Bronchial epithelial cell (primary cell): Measurements from ENCODE around the gene SPC24. TPM values are rescaled to one million over a fixed set of nuclear protein-coding genes. Genes with fewer than 3 reads are reported as not detected.
"Not testable (repeated sequence)": the region's sequence is repeated elsewhere in the genome, so short reads cannot be mapped to it uniquely, and the experiment has no call there.

Experiments used
- DNase-seq: peaks from one replicate; pipeline ENCODE4 v3.0.0-alpha.2; 2010; ENCODE audit warnings: low read depth
- FAIRE-seq: peaks from 2 replicates; lab custom pipeline; 2011; peaks lifted over from hg19 to GRCh38; lab: Jason Lieb, UNC
- H3K27me3 ChIP-seq: 2 replicates; pipeline ENCODE4 v1.5.1; 2011; ENCODE audit warnings: low read length; ENCODE audit not compliant: control insufficient read depth, insufficient read depth
- H3K36me3 ChIP-seq: 2 replicates; pipeline ENCODE4 v1.5.1; 2011; ENCODE audit warnings: low read length; ENCODE audit not compliant: control insufficient read depth, insufficient read depth
- H3K4me3 ChIP-seq: 2 replicates; pipeline ENCODE4 v1.5.1; 2011; ENCODE audit warnings: mild to moderate bottlenecking, low read depth, low read length, control low read depth
- total RNA-seq: library from RNA; depleted of rRNA; stranded (reverse); fragments of >200 nt; gene quantifications from 2 replicates; pipeline ENCODE4 v1.2.1, GENCODE V29; 2014
- TF ChIP-seq, protein P1 (sequence below): IDR thresholded peaks from 2 replicates; pipeline ENCODE4 v1.5.1; 2011; ENCODE audit warnings: mild to moderate bottlenecking, moderate library complexity, low read length, control low read depth, inconsistent platforms; ENCODE audit not compliant: insufficient read depth, severe bottlenecking

The SPC24 gene
- total RNA-seq, 1 donor from 2014 or later = 1.6 TPM

DNA sequence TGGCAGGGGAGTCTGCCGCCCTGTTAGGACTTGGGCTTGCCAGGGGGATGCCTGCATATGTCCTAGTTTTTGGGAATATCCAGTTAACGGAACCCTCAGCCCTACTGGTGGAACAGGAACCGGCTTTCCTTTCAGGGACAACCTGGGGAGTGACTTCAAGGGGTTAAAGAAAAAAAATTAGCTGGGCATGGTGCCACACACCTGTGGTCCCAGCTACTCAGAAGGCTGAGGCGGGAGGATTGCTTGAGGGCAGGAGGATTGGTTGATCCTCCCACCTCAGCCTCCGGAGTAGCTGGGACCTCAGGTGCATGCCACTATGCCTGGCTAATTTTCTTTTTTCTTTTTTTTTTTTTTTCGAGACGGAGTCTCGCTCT lies 43.8 kb downstream of the SPC24 start:
- no peak overlapping the region for H3K4me3 ChIP-seq
- DNase-seq (no peak), FAIRE-seq (no peak)
- TF ChIP-seq, protein P1, sequence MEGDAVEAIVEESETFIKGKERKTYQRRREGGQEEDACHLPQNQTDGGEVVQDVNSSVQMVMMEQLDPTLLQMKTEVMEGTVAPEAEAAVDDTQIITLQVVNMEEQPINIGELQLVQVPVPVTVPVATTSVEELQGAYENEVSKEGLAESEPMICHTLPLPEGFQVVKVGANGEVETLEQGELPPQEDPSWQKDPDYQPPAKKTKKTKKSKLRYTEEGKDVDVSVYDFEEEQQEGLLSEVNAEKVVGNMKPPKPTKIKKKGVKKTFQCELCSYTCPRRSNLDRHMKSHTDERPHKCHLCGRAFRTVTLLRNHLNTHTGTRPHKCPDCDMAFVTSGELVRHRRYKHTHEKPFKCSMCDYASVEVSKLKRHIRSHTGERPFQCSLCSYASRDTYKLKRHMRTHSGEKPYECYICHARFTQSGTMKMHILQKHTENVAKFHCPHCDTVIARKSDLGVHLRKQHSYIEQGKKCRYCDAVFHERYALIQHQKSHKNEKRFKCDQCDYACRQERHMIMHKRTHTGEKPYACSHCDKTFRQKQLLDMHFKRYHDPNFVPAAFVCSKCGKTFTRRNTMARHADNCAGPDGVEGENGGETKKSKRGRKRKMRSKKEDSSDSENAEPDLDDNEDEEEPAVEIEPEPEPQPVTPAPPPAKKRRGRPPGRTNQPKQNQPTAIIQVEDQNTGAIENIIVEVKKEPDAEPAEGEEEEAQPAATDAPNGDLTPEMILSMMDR = no peak
- H3K27me3 ChIP-seq = no peaks in the 10 kb centered on the region
- H3K36me3 ChIP-seq = peaks cover 57% of the 10 kb centered on the region

DNA sequence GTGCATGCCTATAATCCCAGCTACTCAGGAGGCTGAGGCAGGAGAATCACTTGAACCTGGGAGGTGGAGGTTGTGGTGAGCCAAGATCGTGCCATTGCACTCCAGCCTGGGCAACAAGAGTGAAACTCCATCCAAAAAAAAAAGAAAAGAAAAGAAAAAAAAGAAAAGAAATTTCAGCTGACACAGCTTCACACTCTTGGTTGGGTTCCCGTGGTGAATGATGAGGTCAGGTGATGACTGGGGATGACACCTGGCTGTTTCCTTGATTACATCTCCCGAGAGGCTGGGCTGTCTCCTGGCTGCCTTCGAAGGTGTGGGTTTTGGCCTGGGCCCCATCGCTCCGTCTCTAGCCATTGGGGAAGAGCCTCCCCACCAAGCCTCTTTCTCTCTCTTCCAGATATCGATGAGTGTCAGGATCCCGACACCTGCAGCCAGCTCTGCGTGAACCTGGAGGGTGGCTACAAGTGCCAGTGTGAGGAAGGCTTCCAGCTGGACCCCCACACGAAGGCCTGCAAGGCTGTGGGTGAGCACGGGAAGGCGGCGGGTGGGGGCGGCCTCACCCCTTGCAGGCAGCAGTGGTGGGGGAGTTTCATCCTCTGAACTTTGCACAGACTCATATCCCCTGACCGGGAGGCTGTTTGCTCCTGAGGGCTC lies 44.3 kb downstream of the SPC24 start:
- no peak for DNase-seq
- peaks cover 57% of the 10 kb centered on the region for H3K36me3 ChIP-seq
- TF ChIP-seq, protein P1 = no peak
- FAIRE-seq = no peak
- H3K4me3 ChIP-seq = no peak overlapping the region
- H3K27me3 ChIP-seq = no peaks in the 10 kb centered on the region

DNA sequence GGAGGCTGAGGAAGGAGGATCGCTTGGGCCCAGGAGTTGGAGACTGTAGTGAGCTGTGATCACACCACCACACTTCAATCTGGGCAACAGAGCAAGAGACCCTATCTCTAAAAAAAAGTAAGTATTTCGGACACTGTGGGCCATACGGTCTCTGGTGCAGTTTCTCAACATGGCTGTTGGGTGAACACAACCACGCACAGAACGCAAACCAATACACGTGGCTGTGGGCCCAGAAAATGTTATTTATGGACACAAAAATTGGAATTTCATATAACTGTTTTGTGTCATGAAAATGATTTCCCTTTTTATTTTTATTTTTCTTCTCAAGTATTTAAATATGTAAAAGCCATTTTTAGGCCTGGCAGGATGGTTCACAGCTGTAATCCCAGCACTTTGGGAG lies 46.8 kb downstream of the SPC24 start:
- TF ChIP-seq, protein P1 = no peak
- no peak for FAIRE-seq
- Histone ChIP-seq H3K4me3 (no peak overlapping the region), H3K36me3 (peaks cover 57% of the 10 kb centered on the region), H3K27me3 (no peaks in the 10 kb centered on the region)
- no peak for DNase-seq

DNA sequence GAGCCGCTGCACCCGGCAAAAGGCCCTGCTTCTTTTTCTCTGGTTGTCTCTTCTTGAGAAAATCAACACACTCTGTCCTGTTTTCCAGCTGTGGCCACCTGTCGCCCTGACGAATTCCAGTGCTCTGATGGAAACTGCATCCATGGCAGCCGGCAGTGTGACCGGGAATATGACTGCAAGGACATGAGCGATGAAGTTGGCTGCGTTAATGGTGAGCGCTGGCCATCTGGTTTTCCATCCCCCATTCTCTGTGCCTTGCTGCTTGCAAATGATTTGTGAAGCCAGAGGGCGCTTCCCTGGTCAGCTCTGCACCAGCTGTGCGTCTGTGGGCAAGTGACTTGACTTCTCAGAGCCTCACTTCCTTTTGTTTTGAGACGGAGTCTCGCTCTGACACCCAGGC lies 49.1 kb downstream of the SPC24 start:
- H3K4me3 ChIP-seq = no peak overlapping the region
- no peaks in the 10 kb centered on the region for H3K27me3 ChIP-seq
- TF ChIP-seq, protein P1 = no peak
- no peak for FAIRE-seq
- H3K36me3 ChIP-seq = peaks cover 50% of the 10 kb centered on the region
- no peak for DNase-seq

DNA sequence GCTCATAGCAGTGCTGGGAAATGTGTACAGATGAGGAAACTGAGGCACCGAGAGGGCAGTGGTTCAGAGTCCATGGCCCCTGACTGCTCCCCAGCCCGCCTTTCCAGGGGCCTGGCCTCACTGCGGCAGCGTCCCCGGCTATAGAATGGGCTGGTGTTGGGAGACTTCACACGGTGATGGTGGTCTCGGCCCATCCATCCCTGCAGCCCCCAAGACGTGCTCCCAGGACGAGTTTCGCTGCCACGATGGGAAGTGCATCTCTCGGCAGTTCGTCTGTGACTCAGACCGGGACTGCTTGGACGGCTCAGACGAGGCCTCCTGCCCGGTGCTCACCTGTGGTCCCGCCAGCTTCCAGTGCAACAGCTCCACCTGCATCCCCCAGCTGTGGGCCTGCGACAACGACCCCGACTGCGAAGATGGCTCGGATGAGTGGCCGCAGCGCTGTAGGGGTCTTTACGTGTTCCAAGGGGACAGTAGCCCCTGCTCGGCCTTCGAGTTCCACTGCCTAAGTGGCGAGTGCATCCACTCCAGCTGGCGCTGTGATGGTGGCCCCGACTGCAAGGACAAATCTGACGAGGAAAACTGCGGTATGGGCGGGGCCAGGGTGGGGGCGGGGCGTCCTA lies 50.5 kb downstream of the SPC24 start:
- TF ChIP-seq, protein P1 = no peak
- DNase-seq (no peak), FAIRE-seq (no peak)
- Histone ChIP-seq H3K36me3 (peaks cover 44% of the 10 kb centered on the region), H3K4me3 (no peak overlapping the region), H3K27me3 (no peaks in the 10 kb centered on the region)

DNA sequence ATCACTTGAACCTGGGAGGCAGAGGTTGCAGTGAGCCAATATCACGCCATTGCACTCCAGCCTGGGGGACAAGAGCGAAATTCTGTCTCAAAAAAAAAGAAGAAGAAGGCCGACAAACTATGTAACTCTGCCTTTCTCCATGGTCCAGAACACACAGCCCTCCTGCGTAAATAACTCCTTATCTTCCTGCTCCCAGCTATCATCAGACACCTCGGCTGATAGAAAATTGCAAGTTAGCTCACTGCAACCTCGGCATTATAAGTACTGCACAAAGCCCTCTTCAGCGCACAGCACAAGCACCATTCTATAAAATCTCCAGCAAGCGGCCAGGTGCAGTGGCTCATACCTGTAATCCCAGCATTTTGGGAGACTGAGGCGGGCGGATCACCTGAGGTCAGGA lies 51.9 kb downstream of the SPC24 start:
- H3K27me3 ChIP-seq, FAIRE-seq, DNase-seq, H3K4me3 ChIP-seq: not testable (repeated sequence)
- H3K36me3 ChIP-seq = peaks cover 43% of the 10 kb centered on the region
